GM18873 (cell line): Measurements from ENCODE around the gene NOP9.
"Not testable (repeated sequence)": the region's sequence is repeated elsewhere in the genome, so short reads cannot be mapped to it uniquely, and the experiment has no call there.

Experiments used
- ATAC-seq: cut with Tn5 transposase; IDR thresholded peaks from one replicate; pipeline ENCODE4 v1.9.1; 2021; ENCODE audit warnings: mild to moderate bottlenecking, moderate library complexity, moderate number of reproducible peaks; ENCODE audit not compliant: unreplicated experiment, low FRiP score

NOP9 gene

DNA sequence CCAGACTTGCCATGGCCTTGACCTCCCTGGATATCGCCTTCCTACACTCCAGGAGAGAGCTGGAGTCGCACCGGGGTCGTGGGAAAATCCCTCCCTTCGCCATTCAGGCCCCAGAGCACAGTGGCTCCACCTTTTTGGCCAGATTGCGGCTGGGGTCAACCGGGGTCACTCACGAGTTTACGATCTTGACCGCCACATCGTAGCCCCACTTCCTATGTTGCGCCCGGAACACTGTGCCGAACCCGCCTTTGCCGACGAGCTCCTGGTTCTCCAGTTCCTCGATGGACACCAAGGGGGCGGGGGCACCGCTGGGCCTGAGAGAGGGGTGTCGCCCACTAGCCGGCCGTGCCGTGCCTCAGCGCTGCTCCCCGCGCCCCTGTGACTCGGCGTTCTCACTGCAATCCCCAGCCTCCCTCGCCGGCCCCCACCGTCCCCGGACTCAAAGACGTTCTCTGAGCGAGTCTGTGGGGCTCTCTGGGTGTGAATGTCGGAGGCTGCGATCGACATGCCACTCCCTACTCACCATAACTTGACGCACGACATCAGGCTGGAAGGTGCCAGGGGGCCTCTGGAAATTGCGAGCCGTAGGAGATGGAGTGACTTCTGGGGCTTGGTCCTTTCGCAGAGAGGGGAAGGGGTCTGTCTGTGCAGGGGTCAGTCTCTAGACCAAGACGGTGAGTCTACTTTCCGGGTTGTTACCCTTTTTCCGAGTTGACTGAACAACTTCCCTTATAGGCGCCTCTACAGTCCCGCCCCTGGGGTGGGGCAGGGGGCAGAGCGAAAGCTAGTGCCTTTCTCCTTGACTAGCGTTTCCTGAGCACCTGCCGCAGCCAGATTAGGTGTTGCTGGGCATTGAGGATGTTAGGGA is 39.9 kb downstream of the NOP9 start, which contains the start of gene RIPK3:
RIPK3 (minus strand) TSS at position 708 of the 868 bp plus-strand sequence; CDS start at position 543, 165 bp downstream.
- ATAC-seq: peak; percentile 76

- ATAC-seq: no peak
Measured at GRCh38 chr14:24340606-24341005, 41.0 kb downstream of the NOP9 start.

DNA sequence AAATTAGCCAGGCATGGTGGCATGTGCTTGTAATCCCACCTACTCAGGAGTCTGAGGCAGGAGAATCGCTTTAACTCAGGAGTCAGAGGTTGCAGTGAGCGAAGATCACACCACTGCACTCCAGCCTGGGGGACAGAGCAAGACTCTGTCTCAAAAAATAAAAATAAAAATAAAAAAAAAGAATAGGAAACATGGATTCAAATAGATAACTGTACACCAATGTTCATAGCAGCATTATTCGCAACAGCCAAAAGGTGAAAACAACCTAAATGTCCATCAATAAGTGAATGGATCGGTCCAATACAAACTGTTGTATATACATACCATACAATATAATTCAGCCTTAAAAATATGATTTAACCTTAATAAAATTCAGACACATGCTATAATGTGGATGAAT is 43.2 kb downstream of the NOP9 start:
- ATAC-seq: no peak

DNA sequence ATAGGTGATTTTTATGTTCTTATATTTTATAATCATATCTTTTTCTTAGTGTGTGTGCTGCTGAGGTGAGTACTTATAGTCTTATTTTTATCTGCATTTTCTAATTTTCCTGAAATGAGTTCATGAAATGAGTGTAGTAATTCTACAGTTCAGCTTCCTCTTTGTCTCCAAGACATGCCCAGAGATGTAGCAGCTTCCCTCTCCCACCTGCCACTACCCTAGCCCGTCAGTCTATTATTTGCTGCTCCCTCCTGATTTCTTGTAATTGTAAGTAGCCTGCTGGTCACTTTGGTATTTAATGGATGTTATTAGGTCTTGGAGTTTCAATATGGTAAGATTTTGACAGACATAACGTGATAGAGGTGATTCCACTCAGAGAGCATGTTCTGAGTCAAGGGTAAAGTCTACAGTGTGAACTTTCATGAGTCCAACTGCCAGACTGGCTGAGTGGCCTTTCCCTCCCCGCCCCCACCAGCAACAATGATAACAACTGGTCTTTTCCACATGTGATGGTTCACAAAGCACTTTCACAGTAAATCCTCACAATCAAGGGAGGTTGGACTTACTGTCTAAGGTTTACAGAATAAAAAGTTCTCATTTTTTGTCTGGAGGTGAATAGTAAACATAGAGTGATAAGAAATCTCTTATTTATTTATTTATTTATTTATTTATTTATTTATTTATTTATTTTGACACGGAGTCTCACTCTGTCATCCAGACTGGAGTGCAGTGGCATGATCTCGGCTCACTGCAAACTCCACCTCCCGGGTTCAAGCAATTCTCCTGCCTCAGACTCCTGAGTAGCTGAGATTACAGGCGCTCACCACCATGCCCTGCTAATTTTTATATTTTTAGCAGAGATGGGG is 44.4 kb downstream of the NOP9 start:
- no peak for ATAC-seq

- ATAC-seq: no peak
Measured at GRCh38 chr14:24347134-24347533, 47.5 kb downstream of the NOP9 start.

GRCh38 chr14:24348186-24348585 is 48.5 kb downstream of the NOP9 start:
- ATAC-seq: no peak

GRCh38 chr14:24349742-24350141 is 50.1 kb downstream of the NOP9 start:
- no peak for ATAC-seq

GRCh38 chr14:24351517-24351916 is 51.9 kb downstream of the NOP9 start:
- no peak for ATAC-seq

DNA sequence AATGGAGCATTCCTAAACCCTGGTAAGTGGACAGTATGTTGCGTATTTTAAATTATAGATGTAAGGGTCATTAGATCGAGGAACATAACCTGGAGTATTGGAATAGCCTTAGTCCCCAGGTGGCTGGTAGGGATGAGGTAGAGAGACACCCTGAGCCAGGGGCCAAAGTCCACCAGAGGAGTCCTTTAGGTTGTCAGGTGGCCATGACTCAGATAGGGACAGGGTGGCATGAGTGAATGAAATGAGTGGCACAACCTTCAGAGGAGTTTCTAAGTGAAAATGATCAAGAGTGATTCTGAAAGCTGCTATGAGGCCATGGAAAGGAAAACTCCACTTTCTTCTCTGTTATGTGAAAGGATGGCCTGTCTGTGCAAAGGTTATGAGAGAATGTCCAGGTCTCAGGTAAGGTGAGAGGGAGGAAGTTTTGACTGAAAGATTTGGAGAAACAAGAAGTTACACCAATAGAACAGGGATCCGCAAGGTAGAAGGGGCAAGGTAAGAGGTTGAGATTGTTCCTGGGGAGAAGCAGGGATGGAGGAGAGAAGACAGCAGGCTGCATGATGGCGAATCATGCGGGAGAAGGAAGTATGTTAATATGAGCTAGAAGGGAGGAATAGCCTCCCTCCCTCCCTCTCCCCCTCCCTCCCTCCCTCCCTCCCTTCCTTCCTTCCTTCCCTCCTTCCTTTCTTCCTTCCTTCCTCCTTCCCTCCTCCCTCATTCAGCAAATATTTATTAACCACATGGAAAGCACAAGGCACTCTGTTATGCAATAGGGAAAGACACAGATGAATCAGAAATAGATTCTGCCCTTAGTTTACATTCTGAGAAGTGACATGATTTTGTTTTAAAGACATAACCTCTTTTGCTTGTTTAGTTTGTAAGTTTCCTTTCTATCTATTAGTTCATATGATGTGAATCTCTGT is 54.2 kb downstream of the NOP9 start:
- ATAC-seq: no peak

GRCh38 chr14:24354482-24354825 is 54.8 kb downstream of the NOP9 start:
- ATAC-seq: not testable (repeated sequence)

- ATAC-seq: no peak
Measured at GRCh38 chr14:24355009-24355408, 55.4 kb downstream of the NOP9 start.

DNA sequence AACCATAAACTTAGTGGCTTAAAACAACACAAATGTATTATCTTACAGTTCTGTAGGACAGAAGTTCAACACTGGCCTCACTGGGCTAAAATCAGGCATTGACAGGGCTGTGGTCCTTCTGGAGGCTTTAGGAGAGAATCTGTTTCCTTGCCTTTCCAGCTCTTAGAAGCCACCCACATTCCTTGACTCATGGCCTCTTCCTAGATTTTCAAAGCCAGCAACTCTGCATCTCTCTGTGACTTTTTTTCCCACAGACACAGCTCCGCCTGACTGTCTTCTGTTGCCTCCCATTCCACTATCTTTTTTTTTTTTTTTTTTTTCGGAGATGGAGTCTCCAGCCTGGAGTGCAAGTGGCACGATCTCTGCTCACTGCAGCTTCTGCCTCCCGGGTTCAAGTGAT is 56.6 kb downstream of the NOP9 start:
- no peak for ATAC-seq
